ENCODE data around the gene INO80E. TPM values are rescaled to one million over a fixed set of nuclear protein-coding genes. Genes with fewer than 3 reads are reported as not detected.

Gene INO80E
- total RNA-seq, 1 experiment from 2014 or later: 70.8 TPM

GRCh38 chr16:29992344-29992967 is 3.6 kb upstream of the INO80E start:
- DNase-seq (ENCODE audit: low read depth): no peak

GRCh38 chr16:29993191-29993902 is 2.7 kb upstream of the INO80E start:
- DNase-seq (ENCODE audit: low read depth): no peak

- no peak for DNase-seq (ENCODE audit: low read depth)
These were observed 2.0 kb upstream of the INO80E start for GRCh38 chr16:29993903-29994599.

- peak; percentile 69 for DNase-seq (ENCODE audit: low read depth)
These were observed 1.3 kb upstream of the INO80E start for GRCh38 chr16:29994600-29995323.

GRCh38 chr16:29995324-29995910 is 624 bp upstream of the INO80E start, which contains the start of gene HIRIP3:
Gene HIRIP3, minus strand, starts transcription at chr16:29995617. Its CDS starts 12 bp downstream, at chr16:29995605.
- DNase-seq (ENCODE audit: low read depth): peak; percentile 86

GRCh38 chr16:29996766-29997250 is 767 bp downstream of the INO80E start:
- DNase-seq (ENCODE audit: low read depth): no peak

- DNase-seq (ENCODE audit: low read depth): no peak
These were observed 3.6 kb downstream of the INO80E start for GRCh38 chr16:29999605-30000004.

- DNase-seq (ENCODE audit: low read depth): no peak
These were observed 4.9 kb downstream of the INO80E start for GRCh38 chr16:30000735-30001631.

GRCh38 chr16:30002614-30003346 is 6.7 kb downstream of the INO80E start:
- DNase-seq (ENCODE audit: low read depth): no peak

GRCh38 chr16:30003670-30004423 is 7.8 kb downstream of the INO80E start:
- DNase-seq (ENCODE audit: low read depth): no peak

GRCh38 chr16:30004424-30004776 is 8.4 kb downstream of the INO80E start:
- no peak for DNase-seq (ENCODE audit: low read depth)

GRCh38 chr16:30004811-30005242 is 8.8 kb downstream of the INO80E start:
- DNase-seq (ENCODE audit: low read depth): no peak

GRCh38 chr16:30005341-30006094 is 9.5 kb downstream of the INO80E start:
- DNase-seq (ENCODE audit: low read depth): peak; percentile 39

GRCh38 chr16:30006095-30006473 is 10.0 kb downstream of the INO80E start:
- DNase-seq (ENCODE audit: low read depth): no peak

- no peak for DNase-seq (ENCODE audit: low read depth)
These were observed 10.8 kb downstream of the INO80E start for GRCh38 chr16:30006659-30007377.

GRCh38 chr16:30007378-30007895 is 11.4 kb downstream of the INO80E start:
- no peak for DNase-seq (ENCODE audit: low read depth)

- DNase-seq (ENCODE audit: low read depth): no peak
These were observed 13.2 kb downstream of the INO80E start for GRCh38 chr16:30009085-30009862.
